GM18517 (cell line): ENCODE data around the gene COL13A1.

Experiments used
- ATAC-seq: cut with Tn5 transposase; IDR thresholded peaks from one replicate; pipeline ENCODE4 v1.9.1; 2021; ENCODE audit warnings: mild to moderate bottlenecking, moderate library complexity; ENCODE audit not compliant: unreplicated experiment

Gene COL13A1

GRCh38 chr10:70000262-70000661 is 198.6 kb downstream of the COL13A1 start:
- no peak for ATAC-seq

GRCh38 chr10:70007116-70007820 is 205.6 kb downstream of the COL13A1 start:
- no peak for ATAC-seq
